ENCODE results near the gene EDDM3A.

DNA sequence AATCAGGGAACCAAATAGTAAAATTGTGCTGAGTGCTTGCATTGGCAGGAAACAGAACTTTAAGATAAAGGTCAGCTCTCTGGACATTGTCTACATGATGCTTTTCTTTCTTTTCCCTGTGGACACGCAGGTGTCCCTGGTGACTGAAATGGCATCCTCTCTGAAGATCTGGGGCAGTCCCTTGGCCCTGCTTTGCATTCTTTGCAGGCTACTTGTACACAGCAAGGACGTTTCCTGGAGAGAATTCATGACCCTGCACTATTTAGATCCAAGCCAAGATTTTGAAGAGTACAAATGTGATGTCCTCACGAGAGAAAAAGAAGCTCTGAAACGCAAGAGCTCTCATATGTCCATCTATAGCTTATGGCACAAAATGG, 11.3 kb upstream of the EDDM3A start:
- TF ChIP-seq, protein P1, sequence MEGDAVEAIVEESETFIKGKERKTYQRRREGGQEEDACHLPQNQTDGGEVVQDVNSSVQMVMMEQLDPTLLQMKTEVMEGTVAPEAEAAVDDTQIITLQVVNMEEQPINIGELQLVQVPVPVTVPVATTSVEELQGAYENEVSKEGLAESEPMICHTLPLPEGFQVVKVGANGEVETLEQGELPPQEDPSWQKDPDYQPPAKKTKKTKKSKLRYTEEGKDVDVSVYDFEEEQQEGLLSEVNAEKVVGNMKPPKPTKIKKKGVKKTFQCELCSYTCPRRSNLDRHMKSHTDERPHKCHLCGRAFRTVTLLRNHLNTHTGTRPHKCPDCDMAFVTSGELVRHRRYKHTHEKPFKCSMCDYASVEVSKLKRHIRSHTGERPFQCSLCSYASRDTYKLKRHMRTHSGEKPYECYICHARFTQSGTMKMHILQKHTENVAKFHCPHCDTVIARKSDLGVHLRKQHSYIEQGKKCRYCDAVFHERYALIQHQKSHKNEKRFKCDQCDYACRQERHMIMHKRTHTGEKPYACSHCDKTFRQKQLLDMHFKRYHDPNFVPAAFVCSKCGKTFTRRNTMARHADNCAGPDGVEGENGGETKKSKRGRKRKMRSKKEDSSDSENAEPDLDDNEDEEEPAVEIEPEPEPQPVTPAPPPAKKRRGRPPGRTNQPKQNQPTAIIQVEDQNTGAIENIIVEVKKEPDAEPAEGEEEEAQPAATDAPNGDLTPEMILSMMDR (conservative IDR thresholded peaks at IDR 0.05; ENCODE audit: low read depth, low read length): no peak
- no peak for TF ChIP-seq EZH2 (IDR thresholded peaks at IDR 0.05; ENCODE audit: borderline replicate concordance, low read depth, low read length, poor library complexity, severe bottlenecking)

Data from A673 (cell line).